CD4-positive, alpha-beta T cell (primary cell): ENCODE measurements around the gene SMC1A. TPM values are rescaled to one million over a fixed set of nuclear protein-coding genes. Genes with fewer than 3 reads are reported as not detected.

ENCODE experiments used
- ATAC-seq: fragments of 200-7000 bp; cut with Tn5 transposase; one replicate; pipeline ENCODE4 v1.10.0; 2022; ENCODE audit warnings: mild to moderate bottlenecking; ENCODE audit not compliant: poor library complexity
- CTCF ChIA-PET: fragments of 350-600 bp; sonication (Branson Sonifier 250); formaldehyde crosslinking; loops from one replicate; lab custom pipeline; 2021; ENCODE audit warnings: antibody characterized with exemption, inconsistent platforms; lab: Charles Lee
- POLR2A ChIA-PET: fragments of 350-600 bp; sonication (Branson Sonifier 250); formaldehyde crosslinking; loops from one replicate; lab custom pipeline; 2021; ENCODE audit warnings: antibody characterized with exemption, inconsistent platforms; lab: Charles Lee
- DNase-seq, 14 experiments: peaks; one replicate each; pipeline ENCODE4 v3.0.0-alpha.2; 2013 to 2020; ENCODE audit warnings: mixed read lengths in 2 of 14
- H3K27ac ChIP-seq, 2 donors: one replicate each; pipeline versions ENCODE4 v1.5.1 to v1.7.0; 2013; ENCODE audit warnings: low read length in 2 of 2, low read depth in 1 of 2, mild to moderate bottlenecking in 1 of 2
- H3K27me3 ChIP-seq, 2 experiments: 1 replicate in 1 of 2; 2 replicates in 1 of 2; pipeline versions ENCODE4 v1.6.1 to v1.7.0; 2013; ENCODE audit warnings: low read length in 2 of 2, control low read depth in 1 of 2, mild to moderate bottlenecking in 1 of 2, moderate library complexity in 1 of 2; ENCODE audit not compliant: insufficient read depth in 2 of 2, control insufficient read depth in 1 of 2
- H3K36me3 ChIP-seq: one replicate; pipeline ENCODE4 v1.6.1; 2013; ENCODE audit warnings: low read length, control low read depth; ENCODE audit not compliant: insufficient read depth
- H3K4me1 ChIP-seq: one replicate; pipeline ENCODE4 v1.6.1; 2013; ENCODE audit warnings: low read length, control low read depth; ENCODE audit not compliant: insufficient read depth
- H3K4me3 ChIP-seq: one replicate; pipeline ENCODE4 v1.5.1; 2013; ENCODE audit warnings: mild to moderate bottlenecking, low read length, moderate library complexity
- H3K9me3 ChIP-seq, 2 experiments: 1 replicate in 1 of 2; 2 replicates in 1 of 2; pipeline versions ENCODE4 v1.6.1 to v1.7.0; 2013; ENCODE audit warnings: low read length in 2 of 2, mild to moderate bottlenecking in 2 of 2, control low read depth in 1 of 2, moderate library complexity in 1 of 2; ENCODE audit not compliant: control insufficient read depth in 1 of 2, insufficient read depth in 1 of 2
- H3K27ac Mint-ChIP-seq: one replicate; pipeline ENCODE4 v1.8.0; 2020; ENCODE audit warnings: mixed read lengths
- H3K27me3 Mint-ChIP-seq: one replicate; pipeline ENCODE4 v1.8.0; 2021; ENCODE audit warnings: mixed read lengths
- H3K36me3 Mint-ChIP-seq: one replicate; pipeline ENCODE4 v1.8.0; 2021; ENCODE audit warnings: low read depth, mixed read lengths
- H3K4me1 Mint-ChIP-seq: one replicate; pipeline ENCODE4 v1.8.0; 2021; ENCODE audit warnings: low read depth, mixed read lengths
- H3K4me3 Mint-ChIP-seq: one replicate; pipeline ENCODE4 v1.8.0; 2020; ENCODE audit warnings: mild to moderate bottlenecking, mixed read lengths
- H3K9me3 Mint-ChIP-seq: one replicate; pipeline ENCODE4 v1.8.0; 2020; ENCODE audit warnings: mixed read lengths
- intact Hi-C, 2 experiments: fragments of 100-400 bp; cut with DNase I in 1 of 2; cut with micrococcal nuclease in 1 of 2; formaldehyde crosslinking; loops; one replicate each; pipeline versions ENCODE4 v1.15.1 to v1.9.0; 2023 to 2025; cut with DNase I, micrococcal nuclease
- total RNA-seq, 174 experiments: library from RNA in 2 of 174; stranded (reverse) in 2 of 174; gene quantifications; one replicate each; pipeline ENCODE4 v1.2.3 and lab custom pipeline; 2021 to 2026
- TF ChIP-seq, protein P1 (sequence below): fragments of 200-600 bp; IDR thresholded peaks from one replicate; pipeline ENCODE4 v1.8.0; 2022; ENCODE audit warnings: antibody characterized with exemption, mild to moderate bottlenecking

Gene SMC1A
- total RNA-seq, 2 experiments from 2014 or later: 25.5 to 28.6 TPM

DNA sequence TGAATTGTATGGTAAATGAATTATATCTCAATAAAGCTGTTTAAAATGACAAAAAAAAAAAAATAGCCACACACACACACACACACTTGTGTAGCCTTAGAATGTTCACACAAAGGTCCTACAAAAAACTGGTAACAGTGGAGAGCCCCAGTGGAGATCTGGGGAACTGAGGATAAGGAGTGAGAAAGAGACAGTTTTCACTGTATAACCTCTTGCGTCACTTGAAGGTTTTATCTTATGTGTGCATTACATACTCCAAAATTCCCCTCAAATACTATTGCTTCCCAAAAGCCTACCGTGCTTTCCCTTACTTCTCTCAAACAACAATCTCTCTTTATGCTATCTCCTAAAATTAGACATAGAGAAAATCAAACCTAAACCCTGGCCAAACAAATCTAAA lies 67.8 kb downstream of the SMC1A start:
- no peak for ATAC-seq
- H3K4me3 ChIP-seq: no peak overlapping the region
- intact Hi-C loops: no loop called here
- DNase-seq: no peak
- H3K36me3 ChIP-seq: no peaks in the 10 kb centered on the region
- ChIA-PET POLR2A (no interaction called here), CTCF (interaction anchor here (0.6 kb wide), 1 partner anchor 42 kb away, joined by 3 read pairs; no protein-coding TSS in a partner anchor)
- no peaks in the 10 kb centered on the region for H3K9me3 ChIP-seq
- Mint-ChIP-seq H3K36me3 (no peaks in the 10 kb centered on the region), H3K27me3 (no peaks in the 10 kb centered on the region), H3K4me1 (no peaks in the 10 kb centered on the region), H3K27ac (no peak overlapping the region), H3K9me3 (no peaks in the 10 kb centered on the region), H3K4me3 (no peak overlapping the region)
- TF ChIP-seq, protein P1, sequence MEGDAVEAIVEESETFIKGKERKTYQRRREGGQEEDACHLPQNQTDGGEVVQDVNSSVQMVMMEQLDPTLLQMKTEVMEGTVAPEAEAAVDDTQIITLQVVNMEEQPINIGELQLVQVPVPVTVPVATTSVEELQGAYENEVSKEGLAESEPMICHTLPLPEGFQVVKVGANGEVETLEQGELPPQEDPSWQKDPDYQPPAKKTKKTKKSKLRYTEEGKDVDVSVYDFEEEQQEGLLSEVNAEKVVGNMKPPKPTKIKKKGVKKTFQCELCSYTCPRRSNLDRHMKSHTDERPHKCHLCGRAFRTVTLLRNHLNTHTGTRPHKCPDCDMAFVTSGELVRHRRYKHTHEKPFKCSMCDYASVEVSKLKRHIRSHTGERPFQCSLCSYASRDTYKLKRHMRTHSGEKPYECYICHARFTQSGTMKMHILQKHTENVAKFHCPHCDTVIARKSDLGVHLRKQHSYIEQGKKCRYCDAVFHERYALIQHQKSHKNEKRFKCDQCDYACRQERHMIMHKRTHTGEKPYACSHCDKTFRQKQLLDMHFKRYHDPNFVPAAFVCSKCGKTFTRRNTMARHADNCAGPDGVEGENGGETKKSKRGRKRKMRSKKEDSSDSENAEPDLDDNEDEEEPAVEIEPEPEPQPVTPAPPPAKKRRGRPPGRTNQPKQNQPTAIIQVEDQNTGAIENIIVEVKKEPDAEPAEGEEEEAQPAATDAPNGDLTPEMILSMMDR: no peak
- no peak overlapping the region for H3K27ac ChIP-seq
- H3K4me1 ChIP-seq: no peaks in the 10 kb centered on the region
- H3K27me3 ChIP-seq: no peaks in the 10 kb centered on the region

DNA sequence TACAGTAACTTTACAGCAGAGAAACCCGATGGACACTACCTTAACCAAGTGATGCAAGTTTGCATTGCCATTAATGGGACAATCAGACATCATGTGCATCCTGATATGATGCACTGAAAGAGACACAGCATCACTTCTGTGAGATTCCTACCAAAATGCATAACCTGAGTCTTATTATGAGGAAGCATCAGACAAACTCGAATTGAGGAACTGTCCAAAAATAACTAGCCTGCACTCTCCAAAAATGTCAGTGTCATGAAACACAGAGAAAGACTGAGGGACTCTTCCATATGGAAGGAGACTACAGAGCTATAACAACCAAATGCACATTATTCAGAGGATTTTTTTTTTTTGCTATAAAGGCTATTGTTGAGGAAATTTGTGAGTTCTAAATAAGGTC lies 74.5 kb downstream of the SMC1A start:
- Histone ChIP-seq H3K9me3 (peaks cover 0 to 4% of the 10 kb centered on the region in 2 experiments), H3K4me3 (no peak overlapping the region), H3K27ac (no peak overlapping the region), H3K4me1 (no peaks in the 10 kb centered on the region), H3K27me3 (no peaks in the 10 kb centered on the region), H3K36me3 (no peaks in the 10 kb centered on the region)
- Mint-ChIP-seq H3K27ac (no peak overlapping the region), H3K9me3 (no peaks in the 10 kb centered on the region), H3K4me3 (no peak overlapping the region), H3K36me3 (no peaks in the 10 kb centered on the region), H3K4me1 (no peaks in the 10 kb centered on the region), H3K27me3 (no peaks in the 10 kb centered on the region)
- TF ChIP-seq, protein P1: no peak
- DNase-seq (no peak), ATAC-seq (no peak)
- CTCF ChIA-PET: no interaction called here
- POLR2A ChIA-PET: no interaction called here
- intact Hi-C loops: no loop called here

DNA sequence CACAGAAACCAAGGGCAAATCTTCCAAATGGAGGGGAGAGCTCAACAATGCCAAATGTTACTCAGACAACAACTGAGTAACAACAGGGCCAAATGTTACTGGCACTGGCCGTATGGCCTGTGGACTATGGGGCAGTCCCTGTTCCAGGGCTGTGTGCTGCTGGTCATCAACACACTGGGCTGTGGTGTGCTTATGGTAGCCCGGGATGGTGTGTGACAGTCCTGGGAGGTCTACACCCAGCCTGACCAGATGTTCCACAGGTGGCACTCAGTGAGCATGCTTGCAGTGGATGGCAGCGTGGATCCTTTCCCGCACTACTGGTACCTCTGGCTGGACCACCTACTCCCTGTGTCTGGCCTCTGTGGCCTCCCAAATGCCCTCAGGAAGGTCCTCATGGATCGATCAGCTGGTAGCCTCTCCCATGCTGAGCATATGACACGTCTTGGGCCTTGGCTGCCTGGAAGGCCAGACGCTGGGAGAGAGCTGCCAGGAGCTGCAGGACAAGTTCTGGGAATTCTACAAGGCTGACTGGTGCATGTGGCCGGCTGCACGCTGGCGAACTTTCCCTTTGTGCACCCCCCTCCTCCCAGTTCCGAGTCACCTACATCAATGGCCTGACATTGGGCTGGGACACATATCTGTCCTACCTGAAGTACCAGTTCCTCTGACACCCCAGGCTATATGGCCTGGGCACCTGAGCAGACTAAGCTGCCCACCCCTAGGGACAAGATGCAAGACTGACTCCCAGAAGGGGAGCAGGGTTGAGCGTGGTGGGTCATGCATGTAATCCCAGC lies 81.4 kb downstream of the SMC1A start:
- ATAC-seq (no peak), DNase-seq (no peak)
- Mint-ChIP-seq H3K4me1 (no peaks in the 10 kb centered on the region), H3K27me3 (no peaks in the 10 kb centered on the region), H3K27ac (no peak overlapping the region), H3K36me3 (no peaks in the 10 kb centered on the region), H3K4me3 (no peak overlapping the region), H3K9me3 (no peaks in the 10 kb centered on the region)
- H3K4me3 ChIP-seq: no peak overlapping the region
- POLR2A ChIA-PET: no interaction called here
- H3K27ac ChIP-seq: no peak overlapping the region
- H3K27me3 ChIP-seq: no peaks in the 10 kb centered on the region
- CTCF ChIA-PET: interaction anchor here (1.7 kb wide), 1 partner anchor 28 kb away, joined by 4 read pairs; no protein-coding TSS in a partner anchor
- H3K9me3 ChIP-seq: peaks cover 0 to 4% of the 10 kb centered on the region in 2 experiments
- TF ChIP-seq, protein P1: no peak
- H3K36me3 ChIP-seq: no peaks in the 10 kb centered on the region
- intact Hi-C loops: no loop called here
- no peaks in the 10 kb centered on the region for H3K4me1 ChIP-seq
